SK-N-SH treated with all-trans-retinoic acid at 6 μM for 48 hours (cell line): ENCODE data around the gene MYL4.
"Not testable (repeated sequence)": the region's sequence is repeated elsewhere in the genome, so short reads cannot be mapped to it uniquely, and the experiment has no call there.

ENCODE experiments used
- ATAC-seq: fragments of 200-7000 bp; cut with Tn5 transposase; 3 replicates; pipeline ENCODE4 v1.9.1; 2020; ENCODE audit warnings: mild to moderate bottlenecking, moderate library complexity
- BACH2 ChIP-seq: fragments of 250-450 bp; sonication (Bioruptor Pico); IDR thresholded peaks from 2 replicates; pipeline ENCODE4 v1.9.0; 2021; ENCODE audit warnings: mild to moderate bottlenecking, borderline replicate concordance
- CREB5 ChIP-seq: fragments of 250-450 bp; sonication (Bioruptor Pico); IDR thresholded peaks from 2 replicates; pipeline ENCODE4 v1.5.1; 2020; ENCODE audit warnings: low read depth, mild to moderate bottlenecking, moderate library complexity
- CSDC2 ChIP-seq: fragments of 250-450 bp; sonication (Bioruptor Pico); IDR thresholded peaks from 2 replicates; pipeline ENCODE4 v1.5.0; 2020; ENCODE audit warnings: mild to moderate bottlenecking, moderate library complexity
- CSRNP3 ChIP-seq: fragments of 250-450 bp; sonication (Bioruptor Pico); IDR thresholded peaks from 2 replicates; pipeline ENCODE4 v1.5.1; 2021; ENCODE audit warnings: mild to moderate bottlenecking, moderate library complexity
- ISL1 ChIP-seq: fragments of 250-450 bp; sonication (Bioruptor Pico); IDR thresholded peaks from 2 replicates; pipeline ENCODE4 v2.1.2; 2022; ENCODE audit warnings: mild to moderate bottlenecking, moderate library complexity
- OSR1 ChIP-seq: fragments of 250-450 bp; sonication (Bioruptor Pico); IDR thresholded peaks from 2 replicates; pipeline ENCODE4 v1.8.0; 2022; ENCODE audit warnings: moderate library complexity, mild to moderate bottlenecking, inconsistent platforms
- PATZ1 ChIP-seq: fragments of 250-450 bp; sonication (Bioruptor Pico); IDR thresholded peaks from 2 replicates; pipeline ENCODE4 v1.8.0; 2020; ENCODE audit warnings: mild to moderate bottlenecking, moderate library complexity, borderline replicate concordance
- POU6F1 ChIP-seq: fragments of 250-450 bp; sonication (Bioruptor Pico); IDR thresholded peaks from 2 replicates; pipeline ENCODE4 v1.8.0; 2021; ENCODE audit warnings: low read depth, mild to moderate bottlenecking, moderate library complexity, borderline replicate concordance
- PPARA ChIP-seq: fragments of 250-450 bp; sonication (Bioruptor Pico); IDR thresholded peaks from 2 replicates; pipeline ENCODE4 v1.5.0; 2020; ENCODE audit warnings: mild to moderate bottlenecking, borderline replicate concordance
- RARB ChIP-seq: fragments of 250-450 bp; sonication (Bioruptor Pico); IDR thresholded peaks from 2 replicates; pipeline ENCODE4 v1.8.0; 2021; ENCODE audit warnings: mild to moderate bottlenecking, moderate library complexity
- SNAI2 ChIP-seq: fragments of 250-450 bp; sonication (Bioruptor Pico); IDR thresholded peaks from 2 replicates; pipeline ENCODE4 v1.5.0; 2020; ENCODE audit warnings: mild to moderate bottlenecking, moderate library complexity
- TCF4 ChIP-seq: fragments of 250-450 bp; sonication (Bioruptor Pico); IDR thresholded peaks from 2 replicates; pipeline ENCODE4 v1.8.0; 2021; ENCODE audit warnings: mild to moderate bottlenecking, moderate library complexity, borderline replicate concordance
- TSHZ2 ChIP-seq: fragments of 250-450 bp; sonication (Bioruptor Pico); IDR thresholded peaks from 2 replicates; pipeline ENCODE4 v1.5.0; 2020; ENCODE audit warnings: mild to moderate bottlenecking, moderate library complexity
- ZC3H10 ChIP-seq: fragments of 250-450 bp; sonication (Bioruptor Pico); IDR thresholded peaks from 2 replicates; pipeline ENCODE4 v1.5.1; 2021; ENCODE audit warnings: mild to moderate bottlenecking, moderate library complexity
- ZFP30 ChIP-seq: fragments of 450-650 bp; formaldehyde crosslinking; IDR thresholded peaks from 2 replicates; pipeline ENCODE4 v1.5.0; 2022; ENCODE audit warnings: mild to moderate bottlenecking, moderate library complexity
- ZNF565 ChIP-seq: fragments of 450-650 bp; formaldehyde crosslinking; conservative IDR thresholded peaks from 2 replicates; pipeline ENCODE4 v1.5.0; 2020; ENCODE audit warnings: low read depth, mild to moderate bottlenecking, moderate library complexity
- ZNF70 ChIP-seq: fragments of 450-650 bp; formaldehyde crosslinking; IDR thresholded peaks from 2 replicates; pipeline ENCODE4 v1.5.0; 2020; ENCODE audit warnings: mild to moderate bottlenecking, moderate library complexity
- ZNF8 ChIP-seq: fragments of 450-650 bp; formaldehyde crosslinking; IDR thresholded peaks from 2 replicates; pipeline ENCODE4 v1.5.0; 2020; ENCODE audit warnings: mild to moderate bottlenecking, moderate library complexity

Gene MYL4

GRCh38 chr17:47223460-47223859, 14.3 kb downstream of the MYL4 start:
- TF ChIP-seq ZC3H10, result no peak
- TF ChIP-seq, all 23 proteins: peak for 0
- no peak for ATAC-seq

GRCh38 chr17:47224077-47224476, 14.9 kb downstream of the MYL4 start:
- ATAC-seq, result not testable (repeated sequence)

GRCh38 chr17:47224966-47225365, 15.8 kb downstream of the MYL4 start:
- peak; percentile 16 for ATAC-seq
- TF ChIP-seq PPARA (CRISPR knock-in tag), result no peak
- TF ChIP-seq CSDC2 (CRISPR knock-in tag), result 0 out of 2 replicates have a peak, but pooled peaks have one; percentile 27

- TF ChIP-seq ZNF565 (CRISPR knock-in tag) (no peak), ZNF70 (CRISPR knock-in tag) (no peak), BACH2 (no peak), RARB (no peak), TSHZ2 (CRISPR knock-in tag) (no peak), ISL1 (CRISPR knock-in tag) (peak; percentile 25; the same call in 1 of the 2 replicates), CREB5 (CRISPR knock-in tag) (no peak)
- peak; percentile 65 for ATAC-seq
These were observed 16.3 kb downstream of the MYL4 start for GRCh38 chr17:47225436-47225858.

- TF ChIP-seq RARB (no peak), ZC3H10 (no peak), CSRNP3 (CRISPR knock-in tag) (no peak), TCF4 (CRISPR knock-in tag) (no peak), ZNF8 (CRISPR knock-in tag) (no peak), SNAI2 (CRISPR knock-in tag) (no peak), POU6F1 (CRISPR knock-in tag) (no peak), ZFP30 (CRISPR knock-in tag) (no peak), PATZ1 (no peak), OSR1 (CRISPR knock-in tag) (no peak)
- TF ChIP-seq, all 23 proteins: peak for 0
- ATAC-seq, result no peak; the same call in 2 of the 3 replicates
These were observed 17.0 kb downstream of the MYL4 start for GRCh38 chr17:47225911-47226688.
